HEK293 (cell line): Measurements from ENCODE around the gene CALB2.

ENCODE experiments used
- CTCF ChIP-seq: fragments of 450-650 bp; formaldehyde crosslinking; IDR thresholded peaks from 2 replicates; pipeline ENCODE4 v1.5.1; 2016; ENCODE audit warnings: missing biosample characterization, missing genetic modification characterization
- PRDM1 ChIP-seq: fragments of 450-650 bp; formaldehyde crosslinking; IDR thresholded peaks from 2 replicates; pipeline ENCODE4; 2016; ENCODE audit warnings: missing biosample characterization, missing genetic modification characterization
- REST ChIP-seq: fragments of 450-650 bp; formaldehyde crosslinking; IDR thresholded peaks from 2 replicates; pipeline ENCODE4 v1.5.1; 2016; ENCODE audit warnings: missing biosample characterization, missing genetic modification characterization
- ZBTB7A ChIP-seq: fragments of 450-650 bp; formaldehyde crosslinking; IDR thresholded peaks from 2 replicates; pipeline ENCODE4 v1.5.1; 2016; ENCODE audit warnings: low read depth, missing biosample characterization, missing genetic modification characterization
- ZNF362 ChIP-seq: fragments of 450-650 bp; formaldehyde crosslinking; IDR thresholded peaks from 2 replicates; pipeline ENCODE4 v1.5.1; 2016; ENCODE audit warnings: missing biosample characterization, missing genetic modification characterization
- TF ChIP-seq, protein P1 (sequence below): fragments of 450-650 bp; formaldehyde crosslinking; IDR thresholded peaks from 2 replicates; pipeline ENCODE4 v1.5.0; 2017; ENCODE audit warnings: missing biosample characterization, missing genetic modification characterization, borderline replicate concordance

DNA sequence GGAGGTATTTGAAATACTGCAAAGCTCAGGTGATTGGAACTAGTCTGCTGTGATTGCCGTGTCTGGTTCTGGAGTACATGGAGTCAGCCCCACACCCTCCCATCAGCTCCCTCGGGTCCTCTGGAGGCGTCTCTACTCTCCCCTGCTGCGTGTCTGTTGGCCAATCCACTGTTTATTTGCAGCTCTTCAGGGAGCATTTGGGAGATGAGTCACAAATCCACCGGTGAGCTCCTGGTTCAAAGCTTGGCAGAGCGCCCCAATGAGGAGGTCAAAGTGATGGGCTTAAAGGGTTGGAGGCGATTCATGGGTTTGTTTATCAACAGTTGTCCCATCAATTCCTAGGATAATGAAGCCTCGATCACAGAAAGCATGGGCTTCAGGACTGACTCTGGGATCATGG, 14.6 kb downstream of the CALB2 start:
- no peak for TF ChIP-seq ZNF362
- TF ChIP-seq REST (tag by site-specific recombination), result no peak
- TF ChIP-seq CTCF, result no peak
- TF ChIP-seq, protein P1, sequence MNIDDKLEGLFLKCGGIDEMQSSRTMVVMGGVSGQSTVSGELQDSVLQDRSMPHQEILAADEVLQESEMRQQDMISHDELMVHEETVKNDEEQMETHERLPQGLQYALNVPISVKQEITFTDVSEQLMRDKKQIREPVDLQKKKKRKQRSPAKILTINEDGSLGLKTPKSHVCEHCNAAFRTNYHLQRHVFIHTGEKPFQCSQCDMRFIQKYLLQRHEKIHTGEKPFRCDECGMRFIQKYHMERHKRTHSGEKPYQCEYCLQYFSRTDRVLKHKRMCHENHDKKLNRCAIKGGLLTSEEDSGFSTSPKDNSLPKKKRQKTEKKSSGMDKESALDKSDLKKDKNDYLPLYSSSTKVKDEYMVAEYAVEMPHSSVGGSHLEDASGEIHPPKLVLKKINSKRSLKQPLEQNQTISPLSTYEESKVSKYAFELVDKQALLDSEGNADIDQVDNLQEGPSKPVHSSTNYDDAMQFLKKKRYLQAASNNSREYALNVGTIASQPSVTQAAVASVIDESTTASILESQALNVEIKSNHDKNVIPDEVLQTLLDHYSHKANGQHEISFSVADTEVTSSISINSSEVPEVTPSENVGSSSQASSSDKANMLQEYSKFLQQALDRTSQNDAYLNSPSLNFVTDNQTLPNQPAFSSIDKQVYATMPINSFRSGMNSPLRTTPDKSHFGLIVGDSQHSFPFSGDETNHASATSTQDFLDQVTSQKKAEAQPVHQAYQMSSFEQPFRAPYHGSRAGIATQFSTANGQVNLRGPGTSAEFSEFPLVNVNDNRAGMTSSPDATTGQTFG, result no peak
- no peak for TF ChIP-seq ZBTB7A (tag by site-specific recombination)
- no peak for TF ChIP-seq PRDM1 (tag by site-specific recombination)
